ENCODE data around the gene FZD7.

The FZD7 gene

DNA sequence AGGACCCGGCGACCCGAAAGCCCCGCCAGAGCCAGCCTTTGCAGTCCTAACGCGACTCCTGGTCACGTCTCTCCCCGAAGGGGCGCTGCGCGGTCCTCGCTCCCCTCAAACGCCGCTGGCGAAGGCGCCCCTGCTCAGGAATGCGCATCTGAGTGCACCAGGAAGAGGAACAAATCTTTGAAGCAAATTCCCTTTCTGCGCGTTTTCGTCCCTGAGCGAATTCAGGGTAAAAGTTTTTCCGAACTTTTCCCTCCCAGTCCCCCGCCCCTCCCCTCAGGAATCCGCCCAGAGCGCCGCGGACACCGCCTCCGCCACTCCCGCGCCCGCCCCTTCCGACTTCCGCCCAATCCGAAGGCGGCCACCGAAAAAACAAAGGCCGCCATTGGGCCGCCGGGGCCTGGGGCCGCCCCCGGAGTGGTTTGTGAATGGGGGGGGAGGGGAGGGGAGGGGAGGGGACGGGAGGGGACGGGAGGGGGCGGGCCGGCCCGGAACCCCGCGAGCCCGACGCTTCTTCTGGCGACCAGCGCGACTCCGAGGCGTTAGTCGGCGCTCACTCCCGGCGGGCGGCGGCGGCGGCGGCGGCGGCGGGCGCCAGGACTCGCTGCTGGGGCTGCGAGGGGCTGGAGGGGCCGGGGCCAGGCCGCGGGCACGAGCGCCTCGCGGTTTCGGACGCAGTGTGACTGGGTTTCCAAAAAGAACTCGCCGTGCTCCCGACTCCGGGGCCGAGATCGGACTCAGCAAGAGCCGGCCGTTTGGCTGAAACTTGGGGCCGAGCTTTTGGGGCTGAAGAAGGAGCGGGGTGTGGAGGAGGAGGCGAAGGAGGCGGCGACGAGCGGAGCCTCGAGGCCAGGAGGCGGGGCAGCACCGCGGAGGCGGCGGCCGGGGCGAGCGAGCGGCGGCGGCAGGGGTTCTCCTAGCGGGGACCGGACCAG lies at the start of gene FZD7:
FZD7 (plus strand) TSS at position 539 of the 932 bp plus-strand sequence. CDS start 793 bp downstream, outside the sequence.
- peak; percentile 73 to 82 for DNase-seq

DNA sequence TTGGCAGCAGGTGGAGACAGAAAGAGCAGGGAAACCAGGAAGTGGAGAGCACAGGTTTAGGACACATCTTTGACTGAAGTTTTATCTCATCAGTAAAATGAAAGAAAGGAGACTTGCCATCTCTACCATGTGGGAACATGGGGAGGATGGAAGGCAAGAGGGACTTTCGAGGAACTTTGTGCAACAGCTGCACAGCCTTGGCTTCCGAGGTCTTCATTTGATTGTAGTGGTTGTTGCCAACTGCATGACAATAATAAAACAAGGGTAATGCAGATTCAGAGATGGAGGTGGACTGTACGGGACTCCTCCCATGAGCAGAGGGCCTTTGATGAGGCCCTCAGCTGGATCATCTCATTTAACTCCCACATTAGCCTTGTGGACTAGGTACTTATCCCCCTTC lies 49.3 kb upstream of the FZD7 start:
- DNase-seq: no peak

DNA sequence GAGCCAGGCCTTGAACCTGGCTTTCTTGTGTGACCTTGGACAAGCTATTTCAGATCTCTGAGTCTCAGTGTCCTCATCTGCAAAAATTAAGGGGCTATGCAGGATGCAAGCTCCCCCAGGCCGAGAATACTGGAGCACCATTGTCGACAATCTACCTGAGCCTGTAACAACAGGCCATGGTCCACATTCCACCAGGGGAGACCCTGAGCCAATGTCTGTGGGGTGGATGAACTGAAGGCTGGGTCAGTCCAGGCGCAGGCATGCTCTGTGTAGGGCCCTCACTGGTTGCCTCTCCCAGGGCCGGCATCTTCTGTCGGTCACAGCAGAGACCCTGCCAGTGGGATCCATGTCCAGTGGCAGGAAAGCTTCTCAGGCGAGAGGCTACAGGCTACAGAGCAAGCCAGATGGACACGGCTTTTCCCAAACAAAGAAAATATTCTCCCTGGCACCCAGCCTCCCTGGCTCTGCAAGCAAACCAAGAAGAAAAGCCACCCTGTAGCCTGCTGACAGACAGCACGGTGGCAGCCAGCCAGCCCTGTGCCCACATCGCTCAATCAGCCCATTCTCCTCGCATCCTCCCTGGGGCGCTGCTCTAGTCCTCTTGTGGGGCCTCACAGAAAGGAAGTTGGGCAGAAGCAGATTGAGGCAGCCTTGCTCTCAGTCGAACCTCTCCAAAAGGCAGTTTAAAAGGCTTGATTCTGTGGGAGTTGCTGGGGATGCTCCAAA lies 48.7 kb upstream of the FZD7 start:
- DNase-seq: peak; percentile 81 to 82

DNA sequence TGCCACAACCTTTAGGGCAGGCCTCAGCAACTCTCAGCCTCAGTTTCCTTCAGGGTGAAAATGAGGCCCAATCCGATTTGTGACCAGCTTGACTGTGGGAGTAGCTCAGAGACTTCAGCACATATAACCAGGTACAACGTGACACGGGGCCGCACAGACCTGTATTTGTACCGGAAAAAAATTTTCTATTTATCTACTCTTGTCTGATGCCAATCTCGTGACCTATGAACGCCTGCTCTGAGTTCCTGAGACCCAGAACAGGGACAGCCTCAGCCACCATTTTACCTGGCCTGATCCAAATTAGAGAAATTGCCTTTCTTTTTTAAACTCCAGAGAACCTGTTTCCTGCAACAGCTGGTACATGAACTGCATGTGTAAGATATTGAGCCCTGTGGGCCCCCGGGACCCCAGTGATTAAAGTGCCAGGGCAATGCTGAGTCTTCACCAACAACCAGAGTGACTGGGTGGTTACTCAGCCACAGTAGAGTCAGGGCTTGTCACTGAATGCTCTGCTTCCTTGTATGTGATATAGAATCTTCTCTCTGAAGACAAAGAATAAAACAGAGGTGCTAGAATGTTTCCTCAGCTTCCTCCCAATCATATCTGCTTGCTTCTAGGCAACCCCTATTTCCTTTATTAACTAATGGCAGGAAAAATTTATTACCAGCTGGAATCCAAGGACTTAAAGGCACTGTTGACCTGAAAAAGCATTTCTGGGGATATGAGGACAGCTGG lies 47.8 kb upstream of the FZD7 start:
- no peak for DNase-seq

DNA sequence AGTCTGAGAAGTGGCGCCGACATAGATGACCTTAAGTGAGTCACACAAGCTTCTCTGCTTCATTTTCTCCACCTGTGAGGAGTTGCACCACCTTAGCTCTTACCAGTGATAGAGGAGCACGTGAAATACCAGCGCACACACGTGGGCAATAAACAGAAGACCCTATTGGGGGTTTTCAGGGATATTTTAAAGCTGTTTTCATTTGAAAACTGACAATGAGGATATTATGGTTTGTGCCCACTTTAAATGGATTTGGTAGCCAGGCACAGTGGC lies 47.3 kb upstream of the FZD7 start:
- no peak for DNase-seq

DNA sequence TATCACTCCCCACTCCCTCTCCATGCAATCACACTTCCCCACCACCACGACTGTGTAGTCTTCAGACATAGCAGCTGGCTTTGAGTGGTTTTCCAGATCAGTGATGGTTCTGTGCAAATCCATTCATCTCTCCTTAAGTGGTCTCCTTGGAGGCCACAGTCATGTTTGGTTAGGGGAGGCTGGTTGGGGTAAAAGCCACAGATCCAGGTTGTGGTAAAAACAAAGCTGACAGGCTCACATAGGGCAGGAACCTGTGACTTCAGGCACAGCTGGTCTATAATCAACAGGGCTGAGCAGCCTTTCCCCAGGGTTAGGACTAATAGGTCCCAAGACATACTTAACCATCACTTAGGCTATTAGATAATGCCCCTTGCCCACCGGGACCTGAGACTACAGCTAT lies 46.2 kb upstream of the FZD7 start:
- no peak for DNase-seq

DNA sequence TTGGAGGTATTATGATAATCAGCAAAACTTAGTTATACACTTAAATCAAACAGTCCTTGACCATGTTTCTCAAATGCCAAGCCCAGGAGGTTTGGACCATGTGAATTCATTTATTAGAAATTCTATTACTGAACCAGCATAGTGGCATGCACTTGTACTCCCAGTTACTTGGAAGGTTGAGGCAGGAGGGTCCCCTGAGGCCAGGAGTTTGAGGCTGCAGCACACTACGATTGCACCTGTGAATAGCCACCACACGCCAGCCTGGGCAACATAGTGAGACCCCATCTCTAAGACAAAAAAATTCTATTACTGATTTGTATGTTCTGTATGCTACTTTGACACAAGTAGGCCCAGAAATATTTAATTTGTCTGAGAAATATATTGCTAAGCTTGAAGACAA lies 43.6 kb upstream of the FZD7 start:
- DNase-seq: no peak

DNA sequence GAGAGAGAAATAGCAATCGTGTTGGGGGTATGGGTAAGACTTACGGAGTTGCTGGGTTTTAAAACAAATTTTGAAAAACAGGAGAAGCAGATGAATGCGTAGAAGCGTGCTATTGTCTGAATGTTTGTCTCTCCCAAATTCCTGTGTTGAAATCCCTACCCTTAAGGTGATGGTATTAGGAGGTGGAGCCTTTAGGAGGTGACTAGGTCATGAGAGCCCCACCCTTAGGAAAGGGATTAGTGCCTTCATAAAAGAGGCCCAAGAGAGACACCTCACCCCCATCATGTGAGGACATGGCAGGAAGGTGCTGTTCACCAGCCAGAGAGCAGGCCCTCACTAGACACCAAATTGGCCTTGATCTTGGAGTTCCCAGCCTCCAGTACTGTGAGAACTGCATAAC lies 40.7 kb upstream of the FZD7 start:
- no peak for DNase-seq

DNA sequence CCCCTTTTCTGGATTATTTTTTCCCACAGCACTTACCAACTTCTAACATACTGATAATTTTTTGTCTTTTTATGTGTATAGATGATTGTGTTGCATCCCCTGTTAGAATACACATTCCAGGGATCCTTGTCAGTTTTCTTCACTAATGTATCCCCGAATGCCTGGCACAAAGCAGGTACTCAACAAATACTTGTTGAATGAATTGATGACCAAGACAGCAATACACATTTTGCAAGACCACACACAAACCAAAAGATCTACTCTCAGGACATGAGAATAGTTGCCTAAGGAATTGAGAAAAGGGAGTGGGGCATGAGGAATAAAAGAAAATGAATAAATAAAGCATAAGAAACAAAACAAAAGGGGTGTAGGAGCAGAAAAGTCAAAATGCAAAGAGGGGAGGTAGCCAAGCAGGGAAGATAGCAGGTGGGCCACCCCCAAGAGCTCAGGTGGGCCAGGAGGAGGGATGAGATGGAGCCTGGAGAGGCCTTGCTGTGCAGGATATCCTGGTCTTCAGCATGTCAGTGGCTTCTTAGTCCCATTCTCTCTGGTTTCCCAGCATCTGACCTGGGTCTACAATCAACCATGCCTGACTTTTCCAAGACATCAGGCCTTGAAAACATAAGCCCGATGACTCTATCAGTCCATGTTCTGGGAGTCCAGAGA lies 38.5 kb upstream of the FZD7 start:
- DNase-seq: no peak

DNA sequence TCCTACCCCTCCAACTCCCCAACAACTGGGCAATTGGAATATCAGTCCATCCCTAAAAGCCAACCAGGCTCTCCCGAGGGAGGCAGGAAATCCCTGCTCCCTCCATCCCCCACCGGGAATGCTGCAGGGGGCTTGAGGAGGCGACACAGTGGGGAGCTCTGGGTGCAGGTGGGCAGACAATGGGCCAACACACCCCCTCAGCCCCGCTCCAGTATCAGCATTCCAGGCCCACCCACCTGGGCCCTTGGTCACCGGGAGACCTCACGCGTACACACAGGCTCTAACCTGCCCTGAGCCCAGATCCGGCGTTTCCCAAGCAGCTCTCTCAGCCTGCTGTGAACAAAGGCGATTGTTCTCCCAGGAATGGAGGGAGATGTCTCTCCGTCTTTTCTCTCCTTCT lies 37.6 kb upstream of the FZD7 start:
- no peak for DNase-seq

DNA sequence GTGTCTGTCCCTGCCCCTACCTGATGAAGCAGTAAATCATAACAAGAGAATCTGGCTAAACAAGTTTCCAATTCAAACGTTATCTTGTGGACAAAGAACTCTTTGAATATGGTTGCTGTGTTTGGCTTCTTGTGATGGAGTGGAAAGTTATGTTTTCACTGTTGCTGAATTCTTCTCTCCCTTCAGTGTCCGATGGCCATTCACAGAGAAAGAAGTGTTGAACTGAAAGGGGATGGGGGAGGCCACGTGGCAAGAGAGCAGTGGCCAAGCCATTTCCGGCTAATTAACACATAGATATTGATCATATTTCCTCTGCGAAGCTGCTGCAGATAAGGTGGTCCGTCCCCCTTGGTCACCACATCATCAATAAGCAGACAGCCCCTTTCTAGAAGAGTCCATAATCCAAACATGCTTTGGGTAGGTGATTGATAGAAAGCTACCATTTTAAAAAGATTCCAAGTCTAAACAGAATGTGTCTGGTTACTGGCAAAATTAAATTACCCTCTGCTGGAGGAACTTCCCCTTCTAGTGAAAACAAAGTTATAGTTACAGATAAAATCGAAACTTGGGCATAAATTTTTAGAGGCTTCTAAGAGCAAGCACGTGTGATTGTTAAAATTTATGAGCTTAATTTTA lies 36.9 kb upstream of the FZD7 start:
- DNase-seq: no peak

DNA sequence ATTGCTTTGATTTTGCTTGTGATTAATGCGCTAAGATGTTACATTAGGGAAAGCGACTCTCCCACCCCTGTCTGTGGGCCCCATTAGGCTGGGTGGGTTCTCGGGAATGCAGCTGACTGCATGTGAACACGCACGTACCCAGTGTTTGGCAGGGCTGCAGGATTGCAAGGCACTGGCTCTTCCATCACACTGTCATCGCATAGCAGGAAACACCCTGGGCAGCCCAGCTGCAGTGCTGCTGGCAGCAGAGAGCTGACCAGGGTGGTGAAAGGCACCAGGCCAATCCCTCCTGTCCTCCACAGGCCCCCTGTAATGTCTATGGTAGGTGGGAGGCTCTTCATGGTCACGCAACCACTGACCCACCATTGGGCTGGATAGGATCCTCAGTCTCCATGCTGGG lies 34.4 kb upstream of the FZD7 start:
- DNase-seq: no peak

DNA sequence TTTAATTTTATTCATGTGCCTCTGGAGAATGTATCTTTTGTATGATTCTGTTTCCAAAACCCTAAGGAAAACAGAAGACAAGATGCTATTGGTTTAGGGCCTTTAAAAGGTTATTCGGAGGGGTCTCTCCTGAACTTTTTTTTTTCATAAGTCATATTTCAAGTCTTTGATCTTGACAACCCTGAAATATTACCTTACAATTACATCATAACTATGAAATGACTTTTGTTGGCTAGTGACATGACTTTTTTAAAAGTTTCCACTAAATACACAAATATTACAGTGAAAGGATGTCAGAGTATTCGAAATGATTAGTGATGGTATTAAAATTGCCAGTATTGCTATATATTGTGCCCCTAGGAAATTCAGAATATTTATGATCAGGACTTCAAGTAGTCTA lies 31.8 kb upstream of the FZD7 start:
- DNase-seq: no peak

DNA sequence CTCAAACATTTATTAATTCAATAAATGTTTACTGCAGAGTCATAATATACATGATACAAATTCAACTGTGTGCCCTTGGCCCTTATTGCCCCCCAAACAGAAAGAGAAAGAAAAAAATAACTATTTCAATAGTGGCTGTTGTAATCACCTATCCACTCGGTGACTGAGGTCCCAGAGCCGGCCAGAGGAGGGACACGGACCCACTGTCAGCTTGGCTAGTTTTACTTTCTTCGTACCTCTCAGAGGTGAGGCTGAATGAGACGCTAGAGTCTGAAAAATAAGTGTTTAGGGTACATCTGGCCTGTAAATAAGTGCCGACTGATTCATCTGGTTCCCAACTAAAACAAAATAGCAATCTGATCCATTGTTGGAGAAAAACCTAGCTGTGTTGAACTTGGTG lies 31.3 kb upstream of the FZD7 start:
- no peak for DNase-seq

DNA sequence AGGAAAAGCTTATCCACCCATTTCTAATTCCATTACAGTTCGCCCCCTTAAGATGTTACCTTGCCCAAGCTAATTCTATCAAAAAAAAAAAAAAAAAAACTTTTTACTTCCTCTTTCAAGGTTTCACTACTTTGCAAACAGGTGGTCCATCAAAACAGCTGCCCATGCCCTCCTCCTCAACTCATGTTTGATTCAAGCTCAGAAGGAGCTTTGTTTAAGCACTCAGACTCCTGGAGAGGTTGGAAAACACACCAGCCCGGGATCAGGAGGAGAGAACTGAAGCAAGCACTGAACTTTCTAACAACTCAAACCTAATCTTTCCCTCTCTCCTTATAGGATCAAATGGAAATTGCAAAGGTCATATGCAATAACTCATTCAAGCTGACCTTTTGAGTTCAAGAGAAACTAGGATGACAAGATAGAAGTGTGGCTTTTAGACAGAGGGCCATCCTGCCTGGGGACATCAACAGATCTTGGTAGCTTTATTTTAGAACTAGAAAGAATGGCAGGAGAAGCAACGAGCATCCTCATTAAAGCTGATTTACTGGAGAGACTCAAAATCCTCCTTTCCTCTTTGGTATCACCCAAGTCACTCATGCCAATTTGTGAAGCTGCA lies 28.3 kb upstream of the FZD7 start:
- no peak for DNase-seq

DNA sequence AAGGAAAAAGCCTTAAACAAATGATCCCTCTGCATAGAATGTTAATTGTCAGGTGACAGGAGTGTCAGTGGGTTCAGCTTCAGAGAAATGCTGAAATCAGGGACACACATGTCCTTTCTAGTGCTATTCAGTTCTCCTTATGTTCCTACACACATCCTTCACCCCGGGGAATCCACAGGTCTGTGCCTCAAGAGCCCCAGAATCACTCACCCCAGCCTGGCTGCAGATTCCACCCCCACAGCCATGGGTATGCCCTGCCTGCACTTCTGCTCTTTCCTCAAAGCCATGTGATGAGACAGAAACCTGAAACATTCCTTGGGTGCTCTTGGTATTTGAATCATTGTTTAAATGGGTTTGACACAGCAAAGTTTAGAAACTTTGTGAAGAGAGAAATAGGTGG lies 27.4 kb upstream of the FZD7 start:
- no peak for DNase-seq

DNA sequence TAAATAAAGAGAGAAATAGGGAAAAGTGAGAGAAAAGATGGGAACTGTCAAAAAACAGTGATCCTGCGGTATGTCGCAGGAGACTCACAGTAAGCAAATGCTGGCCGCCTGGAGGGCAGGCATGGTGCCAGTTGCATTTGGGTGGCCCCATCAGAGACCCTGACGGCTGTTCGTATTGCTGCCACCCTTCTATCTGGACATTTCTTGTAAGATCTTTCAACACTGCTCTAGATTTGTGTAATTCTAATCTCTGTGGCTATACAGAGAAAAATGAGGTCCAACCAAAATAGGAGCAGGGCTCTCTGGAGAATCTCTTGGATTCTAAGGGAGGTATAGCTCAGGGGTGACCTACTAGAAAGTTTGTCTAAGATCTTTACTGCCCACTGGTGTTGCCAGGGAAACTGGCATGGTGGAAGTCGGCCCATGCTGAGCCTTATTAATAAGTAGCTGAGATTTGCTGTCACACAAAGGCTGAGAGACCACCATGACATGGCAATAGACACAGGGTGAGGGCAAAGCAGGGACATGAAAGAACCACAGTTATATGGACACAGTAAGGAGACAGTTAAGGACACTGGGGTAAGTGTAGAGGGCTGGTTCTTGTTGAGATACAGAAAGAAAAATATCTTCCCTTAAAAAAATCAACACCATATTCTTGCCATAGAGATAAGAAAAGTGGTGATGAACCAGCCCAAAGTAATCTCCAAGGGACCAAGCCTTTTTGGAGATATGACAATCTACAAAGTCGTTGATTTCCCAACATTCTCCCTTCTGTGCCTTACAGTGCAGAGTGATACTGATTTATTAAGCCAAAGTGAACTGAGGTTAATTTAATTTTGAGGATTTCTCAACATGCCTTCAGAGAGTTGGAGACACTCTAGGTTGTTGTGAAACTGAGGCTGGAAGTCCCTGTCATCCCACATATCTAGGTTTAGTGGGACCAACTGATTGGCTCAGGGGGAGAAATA lies 26.4 kb upstream of the FZD7 start:
- DNase-seq: no peak

DNA sequence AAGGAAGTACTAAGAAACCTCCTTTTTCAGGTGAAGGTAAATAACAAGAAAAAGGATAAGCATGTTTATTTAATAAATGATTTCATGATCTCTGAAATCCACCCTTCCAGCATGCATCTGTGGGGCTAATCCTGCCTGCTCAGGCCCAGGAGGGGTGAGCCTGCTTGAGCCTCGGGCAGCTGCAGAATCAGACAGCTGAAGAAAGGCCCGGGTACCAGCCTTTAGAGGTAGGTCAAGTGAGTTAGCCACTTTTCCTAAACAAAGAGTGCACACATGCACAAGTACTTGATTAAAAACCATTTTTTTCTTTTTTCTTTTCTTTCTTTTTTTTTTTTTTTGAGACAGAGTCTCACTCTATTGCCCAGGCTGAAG lies 25.7 kb upstream of the FZD7 start:
- no peak for DNase-seq

DNA sequence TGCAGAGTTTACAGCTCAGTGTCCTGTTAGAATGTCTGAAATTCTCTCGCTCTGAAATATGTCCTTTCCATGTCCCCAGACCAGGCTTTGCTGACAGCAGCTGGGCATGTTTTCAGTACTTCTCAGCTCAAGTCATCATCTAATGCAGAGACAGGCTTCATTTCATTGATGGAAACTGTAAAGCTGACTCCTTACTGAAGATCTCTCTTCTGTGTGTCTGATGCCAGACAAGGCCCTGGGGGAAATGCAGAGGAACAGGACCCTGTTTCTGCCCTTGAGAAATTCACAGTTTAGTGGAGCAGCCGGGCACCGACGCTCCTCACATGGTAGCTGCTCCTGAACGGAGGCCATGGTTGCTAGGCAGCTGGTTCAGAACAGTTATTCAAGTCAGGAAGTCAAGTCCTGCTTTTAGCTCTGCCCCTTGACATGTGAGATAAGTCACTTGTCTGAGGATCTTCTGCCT lies 24.6 kb upstream of the FZD7 start:
- DNase-seq: no peak

DNA sequence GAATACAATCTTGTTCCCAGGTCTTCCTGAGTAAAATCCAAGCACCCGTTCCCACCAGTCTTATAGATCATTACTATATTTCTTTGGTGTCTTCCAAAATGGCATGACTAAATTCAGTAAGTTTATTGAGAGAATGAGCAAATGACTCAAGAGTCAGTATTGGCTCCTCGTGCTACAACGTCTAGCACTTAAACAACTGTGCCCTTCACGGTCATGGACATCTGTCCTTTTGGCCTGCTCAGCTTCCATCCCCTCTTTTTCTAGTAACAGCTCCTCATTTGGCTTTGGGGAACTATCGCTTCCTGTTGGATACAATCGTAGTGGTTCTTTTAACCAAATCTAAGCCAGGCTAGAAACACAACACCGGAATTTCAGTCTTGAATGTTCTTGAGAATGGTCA lies 24.1 kb upstream of the FZD7 start:
- no peak for DNase-seq

DNA sequence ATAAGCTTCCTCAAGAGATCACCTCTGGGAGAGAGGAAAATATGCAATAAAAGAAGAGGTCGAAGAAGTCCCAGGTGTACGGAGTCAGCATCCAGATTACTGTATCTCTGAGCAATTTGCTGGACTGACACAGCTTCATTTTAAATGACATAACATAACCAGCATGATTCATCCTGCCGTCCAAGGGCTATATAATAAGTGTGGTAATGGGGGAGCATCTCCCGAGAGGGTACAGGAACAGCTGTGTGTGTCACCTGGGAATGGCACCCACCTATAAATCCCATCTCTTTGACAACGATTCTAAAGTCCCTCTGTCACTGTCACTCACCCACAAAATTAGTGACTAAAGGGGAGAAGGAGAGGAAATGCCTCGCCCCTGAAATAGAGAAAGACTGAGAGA lies 19.3 kb upstream of the FZD7 start:
- no peak for DNase-seq
